SU-DHL-6 (cell line): ENCODE results near the gene IQGAP1.

Experiments used
- CTCF ChIP-seq: fragments of 200-600 bp; sonication (generic); IDR thresholded peaks from one replicate; pipeline ENCODE4 v1.5.1; 2017; ENCODE audit warnings: antibody characterized with exemption, mild to moderate bottlenecking, low read length, moderate library complexity; ENCODE audit not compliant: insufficient read depth, poor library complexity, severe bottlenecking
- EZH2phosphoT487 ChIP-seq: fragments of 200-600 bp; sonication (generic), shearing (Covaris generic); conservative IDR thresholded peaks from 2 replicates; pipeline ENCODE4 v1.6.1; 2018; ENCODE audit warnings: mild to moderate bottlenecking, antibody characterized with exemption, low read length, moderate library complexity, mixed read lengths

DNA sequence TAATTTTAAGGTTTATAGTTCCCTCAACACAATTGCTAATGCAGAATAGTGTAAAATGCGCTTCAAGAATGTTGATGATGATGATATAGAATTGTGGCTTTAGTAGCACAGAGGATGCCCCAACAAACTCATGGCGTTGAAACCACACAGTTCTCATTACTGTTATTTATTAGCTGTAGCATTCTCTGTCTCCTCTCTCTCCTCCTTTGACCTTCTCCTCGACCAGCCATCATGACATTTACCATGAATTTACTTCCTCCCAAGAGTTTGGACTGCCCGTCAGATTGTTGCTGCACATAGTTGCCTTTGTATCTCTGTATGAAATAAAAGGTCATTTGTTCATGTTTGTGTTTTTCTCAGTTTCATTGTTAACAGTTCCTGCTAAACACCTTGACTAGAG is 113.9 kb downstream of the IQGAP1 start:
- TF ChIP-seq CTCF: no peak
- TF ChIP-seq EZH2phosphoT487: no peak
